KMS-11 (cell line): ENCODE data around the gene PLXNB2.

Source experiments
- H2AFZ ChIP-seq: fragments of 200-600 bp; sonication (generic); 2 replicates; pipeline ENCODE4 v1.6.1; 2016; ENCODE audit warnings: antibody characterized with exemption, mixed run types, low read depth
- H3K27ac ChIP-seq: fragments of 200-600 bp; sonication (generic); 2 replicates; pipeline ENCODE4 v1.6.1; 2016; ENCODE audit warnings: mild to moderate bottlenecking, mixed run types
- H3K27me3 ChIP-seq: fragments of 200-600 bp; sonication (generic); 2 replicates; pipeline ENCODE4 v1.6.1; 2017; ENCODE audit warnings: mild to moderate bottlenecking, low read depth, mixed run types, moderate library complexity; ENCODE audit not compliant: insufficient read depth
- H3K36me3 ChIP-seq: fragments of 200-600 bp; sonication (generic); 2 replicates; pipeline ENCODE4 v1.6.1; 2017; ENCODE audit warnings: mild to moderate bottlenecking, mixed run types; ENCODE audit not compliant: insufficient read depth
- H3K4me1 ChIP-seq: fragments of 200-600 bp; sonication (generic); 2 replicates; pipeline ENCODE4 v1.6.1; 2016; ENCODE audit warnings: mild to moderate bottlenecking, low read depth, mixed run types; ENCODE audit not compliant: poor library complexity, severe bottlenecking
- H3K4me2 ChIP-seq: fragments of 200-600 bp; sonication (generic); 2 replicates; pipeline ENCODE4 v1.7.0; 2016; ENCODE audit warnings: mild to moderate bottlenecking, mixed run types
- H3K4me3 ChIP-seq: fragments of 200-600 bp; sonication (generic); IDR thresholded peaks from 2 replicates; pipeline ENCODE4 v1.6.1; 2017; ENCODE audit warnings: low read depth, low read length, mixed read lengths; ENCODE audit not compliant: insufficient read depth
- H3K79me2 ChIP-seq: fragments of 200-600 bp; sonication (generic); 2 replicates; pipeline ENCODE4 v1.6.1; 2016; ENCODE audit warnings: low read depth, mixed run types; ENCODE audit not compliant: insufficient read depth
- H3K9ac ChIP-seq: fragments of 200-600 bp; sonication (generic); 2 replicates; pipeline ENCODE4 v1.6.1; 2016; ENCODE audit warnings: mild to moderate bottlenecking, mixed run types
- H4K20me1 ChIP-seq: fragments of 200-600 bp; sonication (generic); 2 replicates; pipeline ENCODE4 v1.6.1; 2016; ENCODE audit warnings: mild to moderate bottlenecking, mixed run types; ENCODE audit not compliant: insufficient read depth
- TF ChIP-seq, protein P1 (sequence below): fragments of 200-600 bp; sonication (generic); conservative IDR thresholded peaks from 2 replicates; pipeline ENCODE4 v1.6.1; 2017; ENCODE audit warnings: low read depth, mild to moderate bottlenecking, antibody characterized with exemption, low read length, moderate library complexity, mixed read lengths

Gene PLXNB2

DNA sequence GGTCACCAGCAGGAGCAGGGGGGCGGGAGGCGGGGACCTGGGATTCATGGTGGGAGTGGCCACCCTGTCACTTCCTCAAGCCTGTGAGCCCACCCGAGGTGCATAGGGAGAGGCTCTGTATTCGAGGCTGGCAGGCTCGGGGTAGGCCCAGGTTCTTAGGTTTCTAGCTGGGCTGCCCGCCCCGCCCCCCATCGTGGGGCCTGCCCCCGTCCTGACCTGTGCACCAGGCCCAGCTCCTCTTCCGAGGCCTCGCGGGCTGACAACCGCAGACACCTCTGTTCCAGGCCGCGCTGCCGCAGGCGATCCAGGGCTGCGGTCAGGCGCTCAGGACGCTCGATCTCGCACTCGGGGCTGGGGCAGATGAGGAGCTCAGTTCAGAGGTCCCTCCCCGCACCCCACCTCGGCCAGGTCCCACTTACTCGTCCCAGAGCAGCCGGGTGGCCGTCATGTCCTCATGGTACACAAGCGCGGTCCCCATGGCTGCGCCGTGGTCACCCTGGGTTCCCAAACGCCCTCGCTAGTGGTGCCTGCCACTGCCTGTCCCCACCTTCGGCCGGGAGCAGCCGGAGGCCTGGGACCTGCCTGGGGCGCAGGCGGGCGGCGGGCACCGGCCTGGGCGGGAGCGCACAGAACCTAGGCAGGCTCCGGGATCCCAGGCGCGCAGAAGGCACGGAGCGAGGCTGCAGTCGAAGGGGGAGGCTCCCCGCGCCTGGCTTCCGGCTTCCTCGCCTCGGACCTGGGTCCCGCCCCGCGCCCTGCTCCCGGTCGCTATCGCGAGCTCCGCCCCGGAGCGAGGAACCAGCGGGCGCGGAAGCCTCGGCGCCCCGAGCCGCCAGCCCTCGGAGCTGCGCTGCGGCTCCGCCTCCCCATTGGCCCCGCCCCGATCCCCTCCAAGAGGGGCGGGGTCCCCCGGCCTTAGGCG, 56.6 kb downstream of the PLXNB2 start, which contains the start of gene HDAC10:
HDAC10 (minus strand) TSS at position 711 of the 922 bp plus-strand sequence; CDS start at position 478, 233 bp downstream.
- H3K27ac ChIP-seq, result no peak within 1 kb of the TSS
- H3K4me3 ChIP-seq, result no peak within 1 kb of the TSS
- H3K36me3 ChIP-seq, result no peaks in the 10 kb centered on the region

DNA sequence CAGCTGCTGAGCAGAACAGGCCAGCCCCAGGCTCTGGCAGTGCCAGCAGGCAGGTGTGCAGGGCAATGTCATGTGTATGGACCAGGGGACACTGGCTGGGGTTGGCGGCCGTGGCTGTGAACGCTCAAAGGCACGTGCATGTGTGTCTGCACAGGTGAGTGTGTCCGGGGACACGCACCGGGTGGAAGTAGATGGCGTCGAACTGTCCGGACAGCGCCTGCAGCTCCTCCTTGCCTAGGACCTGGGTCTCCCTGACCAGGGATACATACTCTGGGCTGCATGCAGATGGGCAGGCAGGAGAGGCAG, 57.2 kb downstream of the PLXNB2 start:
- no peak overlapping the region for H2AFZ ChIP-seq
- H3K79me2 ChIP-seq, result no peaks in the 10 kb centered on the region
- no peaks in the 10 kb centered on the region for H4K20me1 ChIP-seq
- H3K27me3 ChIP-seq, result no peaks in the 10 kb centered on the region
- peak overlapping the region; percentile 44; the same call in 1 of the 2 replicates for H3K9ac ChIP-seq
- peak overlapping the region; percentile 42; the same call in 1 of the 2 replicates for H3K4me2 ChIP-seq
- H3K27ac ChIP-seq, result no peak overlapping the region
- H3K4me3 ChIP-seq, result no peak overlapping the region
- no peaks in the 10 kb centered on the region for H3K36me3 ChIP-seq
- TF ChIP-seq, protein P1, sequence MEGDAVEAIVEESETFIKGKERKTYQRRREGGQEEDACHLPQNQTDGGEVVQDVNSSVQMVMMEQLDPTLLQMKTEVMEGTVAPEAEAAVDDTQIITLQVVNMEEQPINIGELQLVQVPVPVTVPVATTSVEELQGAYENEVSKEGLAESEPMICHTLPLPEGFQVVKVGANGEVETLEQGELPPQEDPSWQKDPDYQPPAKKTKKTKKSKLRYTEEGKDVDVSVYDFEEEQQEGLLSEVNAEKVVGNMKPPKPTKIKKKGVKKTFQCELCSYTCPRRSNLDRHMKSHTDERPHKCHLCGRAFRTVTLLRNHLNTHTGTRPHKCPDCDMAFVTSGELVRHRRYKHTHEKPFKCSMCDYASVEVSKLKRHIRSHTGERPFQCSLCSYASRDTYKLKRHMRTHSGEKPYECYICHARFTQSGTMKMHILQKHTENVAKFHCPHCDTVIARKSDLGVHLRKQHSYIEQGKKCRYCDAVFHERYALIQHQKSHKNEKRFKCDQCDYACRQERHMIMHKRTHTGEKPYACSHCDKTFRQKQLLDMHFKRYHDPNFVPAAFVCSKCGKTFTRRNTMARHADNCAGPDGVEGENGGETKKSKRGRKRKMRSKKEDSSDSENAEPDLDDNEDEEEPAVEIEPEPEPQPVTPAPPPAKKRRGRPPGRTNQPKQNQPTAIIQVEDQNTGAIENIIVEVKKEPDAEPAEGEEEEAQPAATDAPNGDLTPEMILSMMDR, result no peak
- no peaks in the 10 kb centered on the region for H3K4me1 ChIP-seq

More for the DNA sequence above, 56.6 kb downstream of the PLXNB2 start, which contains the start of gene HDAC10:
- no peaks in the 10 kb centered on the region for H3K79me2 ChIP-seq
- no peak within 1 kb of the TSS for H2AFZ ChIP-seq
- peak within 1 kb of the TSS; percentile 44; the same call in 1 of the 2 replicates for H3K9ac ChIP-seq
- no peaks in the 10 kb centered on the region for H3K4me1 ChIP-seq
- H4K20me1 ChIP-seq, result no peaks in the 10 kb centered on the region
- TF ChIP-seq, protein P1, result no peak
- H3K4me2 ChIP-seq, result peak within 1 kb of the TSS; percentile 42; the same call in 1 of the 2 replicates
- no peaks in the 10 kb centered on the region for H3K27me3 ChIP-seq

- H3K27ac ChIP-seq, result no peak overlapping the region
- no peak overlapping the region for H3K9ac ChIP-seq
- H2AFZ ChIP-seq, result no peak overlapping the region
- TF ChIP-seq, protein P1, result no peak
- no peaks in the 10 kb centered on the region for H3K79me2 ChIP-seq
- H3K27me3 ChIP-seq, result no peaks in the 10 kb centered on the region
- no peaks in the 10 kb centered on the region for H4K20me1 ChIP-seq
- H3K4me2 ChIP-seq, result peak overlapping the region; percentile 42; the same call in 1 of the 2 replicates
- H3K36me3 ChIP-seq, result no peaks in the 10 kb centered on the region
- no peak overlapping the region for H3K4me3 ChIP-seq
- H3K4me1 ChIP-seq, result no peaks in the 10 kb centered on the region
Observed at GRCh38 chr22:50249341-50250248, 57.9 kb downstream of the PLXNB2 start.
